SK-N-SH treated with all-trans-retinoic acid at 6 μM for 48 hours (cell line): ENCODE data around the gene PRRT2.
A peak's percentile ranks its signal among the peaks of the same experiment; 100 is the strongest.

Experiments used
- ATAC-seq: fragments of 200-7000 bp; cut with Tn5 transposase; 3 replicates; pipeline ENCODE4 v1.9.1; 2020; ENCODE audit warnings: mild to moderate bottlenecking, moderate library complexity
- ARNTL ChIP-seq: fragments of 450-650 bp; formaldehyde crosslinking; IDR thresholded peaks from 2 replicates; pipeline ENCODE4 v1.5.0; 2020; ENCODE audit warnings: low read depth, mild to moderate bottlenecking, moderate library complexity, borderline replicate concordance
- BACH2 ChIP-seq: fragments of 250-450 bp; sonication (Bioruptor Pico); IDR thresholded peaks from 2 replicates; pipeline ENCODE4 v1.9.0; 2021; ENCODE audit warnings: mild to moderate bottlenecking, borderline replicate concordance
- CSRNP3 ChIP-seq: fragments of 250-450 bp; sonication (Bioruptor Pico); IDR thresholded peaks from 2 replicates; pipeline ENCODE4 v1.5.1; 2021; ENCODE audit warnings: mild to moderate bottlenecking, moderate library complexity
- ESRRG ChIP-seq: fragments of 250-450 bp; sonication (Bioruptor Pico); IDR thresholded peaks from 2 replicates; pipeline ENCODE4 v1.6.1; 2021; ENCODE audit warnings: mild to moderate bottlenecking
- GLIS3 ChIP-seq: fragments of 250-450 bp; sonication (Bioruptor Pico); IDR thresholded peaks from 2 replicates; pipeline ENCODE4 v1.5.0; 2020; ENCODE audit warnings: mild to moderate bottlenecking, moderate library complexity
- ISL1 ChIP-seq: fragments of 250-450 bp; sonication (Bioruptor Pico); IDR thresholded peaks from 2 replicates; pipeline ENCODE4 v2.1.2; 2022; ENCODE audit warnings: mild to moderate bottlenecking, moderate library complexity
- OSR1 ChIP-seq: fragments of 250-450 bp; sonication (Bioruptor Pico); IDR thresholded peaks from 2 replicates; pipeline ENCODE4 v1.8.0; 2022; ENCODE audit warnings: moderate library complexity, mild to moderate bottlenecking, inconsistent platforms
- PATZ1 ChIP-seq: fragments of 250-450 bp; sonication (Bioruptor Pico); IDR thresholded peaks from 2 replicates; pipeline ENCODE4 v1.8.0; 2020; ENCODE audit warnings: mild to moderate bottlenecking, moderate library complexity, borderline replicate concordance
- PPARA ChIP-seq: fragments of 250-450 bp; sonication (Bioruptor Pico); IDR thresholded peaks from 2 replicates; pipeline ENCODE4 v1.5.0; 2020; ENCODE audit warnings: mild to moderate bottlenecking, borderline replicate concordance
- RARB ChIP-seq: fragments of 250-450 bp; sonication (Bioruptor Pico); IDR thresholded peaks from 2 replicates; pipeline ENCODE4 v1.8.0; 2021; ENCODE audit warnings: mild to moderate bottlenecking, moderate library complexity
- TCF4 ChIP-seq: fragments of 250-450 bp; sonication (Bioruptor Pico); IDR thresholded peaks from 2 replicates; pipeline ENCODE4 v1.8.0; 2021; ENCODE audit warnings: mild to moderate bottlenecking, moderate library complexity, borderline replicate concordance
- TOX ChIP-seq: fragments of 250-450 bp; sonication (Bioruptor Pico); IDR thresholded peaks from 2 replicates; pipeline ENCODE4 v1.8.0; 2021; ENCODE audit warnings: mild to moderate bottlenecking, moderate library complexity, borderline replicate concordance
- TSHZ2 ChIP-seq: fragments of 250-450 bp; sonication (Bioruptor Pico); IDR thresholded peaks from 2 replicates; pipeline ENCODE4 v1.5.0; 2020; ENCODE audit warnings: mild to moderate bottlenecking, moderate library complexity
- ZC3H10 ChIP-seq: fragments of 250-450 bp; sonication (Bioruptor Pico); IDR thresholded peaks from 2 replicates; pipeline ENCODE4 v1.5.1; 2021; ENCODE audit warnings: mild to moderate bottlenecking, moderate library complexity
- ZFP3 ChIP-seq: fragments of 250-450 bp; sonication (Bioruptor Pico); IDR thresholded peaks from 2 replicates; pipeline ENCODE4 v1.5.0; 2020; ENCODE audit warnings: mild to moderate bottlenecking, moderate library complexity
- ZFP30 ChIP-seq: fragments of 450-650 bp; formaldehyde crosslinking; IDR thresholded peaks from 2 replicates; pipeline ENCODE4 v1.5.0; 2022; ENCODE audit warnings: mild to moderate bottlenecking, moderate library complexity
- ZNF565 ChIP-seq: fragments of 450-650 bp; formaldehyde crosslinking; conservative IDR thresholded peaks from 2 replicates; pipeline ENCODE4 v1.5.0; 2020; ENCODE audit warnings: low read depth, mild to moderate bottlenecking, moderate library complexity
- ZNF70 ChIP-seq: fragments of 450-650 bp; formaldehyde crosslinking; IDR thresholded peaks from 2 replicates; pipeline ENCODE4 v1.5.0; 2020; ENCODE audit warnings: mild to moderate bottlenecking, moderate library complexity
- ZNF8 ChIP-seq: fragments of 450-650 bp; formaldehyde crosslinking; IDR thresholded peaks from 2 replicates; pipeline ENCODE4 v1.5.0; 2020; ENCODE audit warnings: mild to moderate bottlenecking, moderate library complexity
- TF ChIP-seq, protein P1 (sequence below): fragments of 250-450 bp; sonication (Bioruptor Pico); IDR thresholded peaks from 2 replicates; pipeline ENCODE4 v1.8.0; 2021; ENCODE audit warnings: low read depth, mild to moderate bottlenecking, moderate library complexity, borderline replicate concordance

Gene PRRT2

DNA sequence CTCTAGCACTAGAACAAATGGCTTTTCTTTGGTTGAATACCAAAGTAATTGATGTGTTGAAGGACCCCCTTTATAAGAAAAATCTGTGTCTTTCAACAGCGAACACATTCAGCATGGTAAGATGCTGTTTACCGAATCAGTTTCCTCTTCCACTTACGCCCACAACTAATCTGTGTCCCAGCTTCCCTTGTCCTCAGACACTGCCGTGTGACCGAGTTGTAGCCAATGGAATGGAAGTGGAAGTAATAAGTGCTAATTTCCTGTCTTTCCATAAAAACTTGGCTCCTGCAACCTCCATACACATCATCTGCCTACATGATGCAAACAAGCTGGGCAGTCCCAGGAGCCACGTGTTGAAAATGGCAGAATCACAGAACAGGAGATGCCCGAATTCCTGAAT, 40.7 kb downstream of the PRRT2 start:
- TF ChIP-seq TCF4 (CRISPR knock-in tag) (no peak), ZC3H10 (no peak), ZFP3 (CRISPR knock-in tag) (no peak), CSRNP3 (CRISPR knock-in tag) (no peak), ZFP30 (CRISPR knock-in tag) (no peak)
- TF ChIP-seq, all 23 proteins: peak for 0
- ATAC-seq = no peak

GRCh38 chr16:29854520-29855100, 42.6 kb downstream of the PRRT2 start:
- ATAC-seq = peak; percentile 23
- TF ChIP-seq TOX = no peak
- no peak for TF ChIP-seq OSR1 (CRISPR knock-in tag)
- no peak for TF ChIP-seq ARNTL
- TF ChIP-seq BACH2 = no peak
- TF ChIP-seq ZNF70 (CRISPR knock-in tag) = no peak
- TF ChIP-seq TCF4 (CRISPR knock-in tag) = no peak
- TF ChIP-seq, protein P1, sequence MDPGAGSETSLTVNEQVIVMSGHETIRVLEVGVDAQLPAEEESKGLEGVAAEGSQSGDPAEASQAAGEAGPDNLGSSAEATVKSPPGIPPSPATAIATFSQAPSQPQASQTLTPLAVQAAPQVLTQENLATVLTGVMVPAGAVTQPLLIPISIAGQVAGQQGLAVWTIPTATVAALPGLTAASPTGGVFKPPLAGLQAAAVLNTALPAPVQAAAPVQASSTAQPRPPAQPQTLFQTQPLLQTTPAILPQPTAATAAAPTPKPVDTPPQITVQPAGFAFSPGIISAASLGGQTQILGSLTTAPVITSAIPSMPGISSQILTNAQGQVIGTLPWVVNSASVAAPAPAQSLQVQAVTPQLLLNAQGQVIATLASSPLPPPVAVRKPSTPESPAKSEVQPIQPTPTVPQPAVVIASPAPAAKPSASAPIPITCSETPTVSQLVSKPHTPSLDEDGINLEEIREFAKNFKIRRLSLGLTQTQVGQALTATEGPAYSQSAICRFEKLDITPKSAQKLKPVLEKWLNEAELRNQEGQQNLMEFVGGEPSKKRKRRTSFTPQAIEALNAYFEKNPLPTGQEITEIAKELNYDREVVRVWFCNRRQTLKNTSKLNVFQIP (CRISPR knock-in tag) = no peak
- no peak for TF ChIP-seq ISL1 (CRISPR knock-in tag)
- TF ChIP-seq TSHZ2 = no peak
- TF ChIP-seq ZFP3 (CRISPR knock-in tag) = no peak
- no peak for TF ChIP-seq ESRRG (CRISPR knock-in tag)
- no peak for TF ChIP-seq PPARA (CRISPR knock-in tag)

DNA sequence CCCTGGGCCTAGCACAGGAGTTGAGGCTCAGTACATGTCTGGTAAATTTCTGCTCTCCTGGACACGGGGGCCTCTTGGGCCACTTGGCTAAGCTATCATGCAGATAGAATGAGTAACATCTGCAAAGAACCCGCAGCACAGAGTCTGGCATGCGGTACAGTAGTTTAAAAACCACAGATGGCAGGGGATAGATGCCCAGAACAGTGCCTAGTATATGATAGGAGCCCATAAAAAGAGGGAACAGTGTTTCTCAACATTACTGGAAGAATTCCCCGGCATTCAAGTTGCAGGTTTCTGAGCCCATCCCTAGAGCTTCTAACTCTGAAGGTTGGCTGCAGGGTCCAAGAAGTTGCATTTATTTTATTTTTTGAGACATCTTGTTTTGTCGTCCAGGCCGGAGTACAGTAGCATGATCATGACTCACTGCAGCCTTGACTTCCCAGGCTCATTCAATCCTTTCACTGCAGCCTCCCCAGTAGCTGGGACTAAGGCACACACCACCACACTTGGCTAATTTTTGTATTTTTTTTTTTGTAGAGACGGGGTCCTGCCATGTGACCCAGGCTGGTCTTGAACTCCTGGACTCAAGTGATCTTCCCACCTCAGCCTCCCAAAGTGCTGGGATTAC, 45.3 kb downstream of the PRRT2 start:
- no peak for TF ChIP-seq RARB (CRISPR knock-in tag)
- TF ChIP-seq ZNF8 (CRISPR knock-in tag) = no peak
- TF ChIP-seq GLIS3 (CRISPR knock-in tag) = no peak
- no peak for TF ChIP-seq ZNF70 (CRISPR knock-in tag)
- TF ChIP-seq PPARA (CRISPR knock-in tag) = no peak
- TF ChIP-seq, protein P1 (CRISPR knock-in tag) = no peak
- no peak for TF ChIP-seq ZNF565 (CRISPR knock-in tag)
- no peak for TF ChIP-seq ZC3H10
- TF ChIP-seq TOX = no peak
- no peak for TF ChIP-seq CSRNP3 (CRISPR knock-in tag)
- no peak for TF ChIP-seq PATZ1 (CRISPR knock-in tag)
- no peak for TF ChIP-seq ARNTL
- TF ChIP-seq TSHZ2 = no peak
- peak; percentile 19 for ATAC-seq
